Measurements from ENCODE around the gene YJEFN3.

DNA sequence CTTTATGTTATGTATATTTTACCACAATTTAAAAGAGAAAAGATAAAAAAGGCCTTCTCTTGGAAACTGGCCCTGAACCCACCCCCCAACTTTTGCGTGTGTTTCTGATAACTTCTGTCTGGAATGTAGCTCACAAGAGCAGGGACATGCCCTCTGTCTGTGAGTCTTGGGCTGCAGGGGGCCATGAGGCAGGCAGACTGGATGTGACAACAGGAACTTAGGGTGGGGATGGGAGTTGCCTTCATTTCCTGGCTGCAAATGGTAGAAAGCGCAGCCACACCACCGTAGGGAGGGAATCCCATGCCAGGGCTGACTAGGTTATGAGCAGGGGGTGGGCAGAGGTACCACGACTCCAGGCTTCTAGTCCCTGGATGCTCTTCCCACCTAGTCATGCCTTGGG is 31.2 kb downstream of the YJEFN3 start:
- TF ChIP-seq, protein P1, sequence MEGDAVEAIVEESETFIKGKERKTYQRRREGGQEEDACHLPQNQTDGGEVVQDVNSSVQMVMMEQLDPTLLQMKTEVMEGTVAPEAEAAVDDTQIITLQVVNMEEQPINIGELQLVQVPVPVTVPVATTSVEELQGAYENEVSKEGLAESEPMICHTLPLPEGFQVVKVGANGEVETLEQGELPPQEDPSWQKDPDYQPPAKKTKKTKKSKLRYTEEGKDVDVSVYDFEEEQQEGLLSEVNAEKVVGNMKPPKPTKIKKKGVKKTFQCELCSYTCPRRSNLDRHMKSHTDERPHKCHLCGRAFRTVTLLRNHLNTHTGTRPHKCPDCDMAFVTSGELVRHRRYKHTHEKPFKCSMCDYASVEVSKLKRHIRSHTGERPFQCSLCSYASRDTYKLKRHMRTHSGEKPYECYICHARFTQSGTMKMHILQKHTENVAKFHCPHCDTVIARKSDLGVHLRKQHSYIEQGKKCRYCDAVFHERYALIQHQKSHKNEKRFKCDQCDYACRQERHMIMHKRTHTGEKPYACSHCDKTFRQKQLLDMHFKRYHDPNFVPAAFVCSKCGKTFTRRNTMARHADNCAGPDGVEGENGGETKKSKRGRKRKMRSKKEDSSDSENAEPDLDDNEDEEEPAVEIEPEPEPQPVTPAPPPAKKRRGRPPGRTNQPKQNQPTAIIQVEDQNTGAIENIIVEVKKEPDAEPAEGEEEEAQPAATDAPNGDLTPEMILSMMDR (conservative IDR thresholded peaks at IDR 0.05), result no peak
- no peak for TF ChIP-seq EZH2 (IDR thresholded peaks at IDR 0.05; ENCODE audit: low read depth)

Measured in PC-9 (cell line).